Stimulated activated CD4-positive, alpha-beta T cell treated with anti-CD3 and anti-CD28 coated beads, TNF-alpha, amount 100 ng/mL, for 4 hours (primary cell): ENCODE measurements around the gene NRP2.

Source experiments
- DNase-seq, 3 experiments: peaks; one replicate each; pipeline ENCODE4 v3.0.0-alpha.2; 2020; ENCODE audit warnings: low read depth in 3 of 3

NRP2 gene

DNA sequence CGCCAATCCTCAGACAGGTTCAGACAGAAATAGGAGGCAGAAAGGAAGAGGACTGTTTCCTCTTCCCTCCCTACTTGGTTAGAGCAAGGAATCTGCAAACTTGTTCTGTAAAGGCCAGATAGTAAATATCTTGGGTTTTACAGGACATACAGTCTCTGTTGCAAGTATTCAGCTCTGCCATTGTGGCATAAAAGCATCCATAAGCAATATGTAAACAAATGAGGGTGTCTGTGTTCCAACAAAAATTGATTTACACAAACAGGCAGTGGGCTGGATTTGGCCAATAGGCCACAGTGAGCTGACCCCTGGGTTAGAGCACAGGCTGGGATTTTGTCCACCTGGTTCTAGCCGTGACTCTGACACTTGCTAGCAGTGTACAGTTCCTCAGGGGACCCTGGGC, 89.4 kb downstream of the NRP2 start:
- DNase-seq: no peak

DNA sequence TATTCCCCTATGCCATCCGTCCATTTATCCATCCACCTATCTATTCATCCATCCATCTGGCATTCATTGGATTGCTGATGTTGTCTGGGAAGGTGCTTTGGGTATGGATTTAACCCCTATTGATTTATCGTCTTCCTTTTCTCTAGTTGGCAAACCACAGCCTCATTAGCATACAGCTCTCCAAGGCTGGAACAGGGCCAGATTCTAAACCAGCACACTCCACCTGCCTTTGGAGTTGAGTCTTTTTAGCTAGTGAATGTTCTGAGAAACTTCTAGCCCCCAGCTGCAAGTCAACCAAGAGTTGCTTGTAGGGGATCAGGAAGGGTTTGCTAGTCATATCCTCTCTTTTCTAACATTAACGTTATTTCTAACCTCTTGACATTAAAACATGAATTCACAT, 90.7 kb downstream of the NRP2 start:
- DNase-seq: no peak

DNA sequence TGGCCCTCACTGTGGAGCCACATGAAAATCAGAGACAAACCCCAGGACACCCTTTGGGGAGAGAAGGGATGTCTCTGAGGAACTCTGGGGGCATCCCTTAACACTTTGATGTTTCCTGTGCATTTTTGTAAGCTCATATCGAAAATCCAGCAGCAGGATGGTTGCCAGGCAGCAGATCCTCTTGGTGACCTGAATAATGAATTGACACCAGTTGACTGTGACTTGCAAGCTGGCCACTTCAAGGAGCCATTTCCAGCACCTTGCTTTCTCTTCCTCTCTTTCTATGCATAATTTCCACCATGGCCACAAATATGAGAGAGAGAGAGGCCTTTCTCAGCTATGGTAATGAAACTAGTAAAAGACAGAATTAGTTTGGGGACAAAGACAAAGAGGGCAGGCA, 91.7 kb downstream of the NRP2 start:
- DNase-seq: no peak

DNA sequence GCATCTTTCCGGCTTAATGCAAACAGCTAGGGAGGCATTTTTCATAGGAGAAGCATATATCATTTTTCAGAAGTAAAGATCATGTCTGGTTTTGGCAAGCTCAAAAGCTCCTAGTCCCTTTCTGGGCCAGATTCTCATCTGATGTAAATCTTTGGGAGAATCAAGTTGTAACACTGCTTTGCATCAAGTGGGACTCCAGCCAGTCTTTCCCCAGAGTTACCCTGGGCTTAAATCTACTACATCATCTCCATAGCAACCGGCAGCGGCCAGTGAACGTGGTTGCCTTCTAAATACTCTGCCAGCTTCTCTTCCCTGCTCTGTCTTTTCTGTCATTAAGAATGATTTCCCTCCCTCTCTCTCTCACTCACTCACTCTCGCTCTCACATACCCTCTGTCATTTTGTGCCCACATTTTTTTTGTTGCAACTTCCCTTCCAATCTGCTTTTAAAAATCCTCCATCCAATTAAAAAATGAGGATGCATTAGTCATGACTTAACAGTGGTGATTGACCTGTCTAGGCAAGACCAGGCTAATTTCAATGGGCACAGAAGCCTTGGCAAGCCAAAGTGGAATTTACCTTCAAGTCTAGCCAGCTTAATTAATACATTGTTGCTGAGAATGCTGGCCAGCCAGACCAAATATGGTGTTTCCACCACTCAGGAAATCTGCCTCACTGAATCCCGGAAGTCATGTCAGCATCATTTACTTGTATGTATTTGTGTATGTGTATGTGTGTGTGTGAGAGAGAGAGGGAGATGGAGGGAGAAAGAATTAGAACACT, 93.0 kb downstream of the NRP2 start:
- DNase-seq: no peak

DNA sequence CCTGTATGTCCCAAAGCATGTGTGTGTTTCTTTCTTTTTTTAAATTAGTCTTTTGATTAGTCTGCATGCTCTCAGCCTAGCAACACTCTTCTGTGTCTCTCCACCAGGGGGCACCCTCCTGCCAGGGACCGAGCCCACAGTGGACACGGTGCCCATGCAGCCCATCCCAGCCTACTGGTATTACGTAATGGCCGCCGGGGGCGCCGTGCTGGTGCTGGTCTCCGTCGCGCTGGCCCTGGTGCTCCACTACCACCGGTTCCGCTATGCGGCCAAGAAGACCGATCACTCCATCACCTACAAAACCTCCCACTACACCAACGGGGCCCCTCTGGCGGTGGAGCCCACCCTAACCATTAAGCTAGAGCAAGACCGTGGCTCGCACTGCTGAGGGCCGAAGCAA, 93.8 kb downstream of the NRP2 start:
- peak in 1 of 3 experiments; percentile 4 for DNase-seq

DNA sequence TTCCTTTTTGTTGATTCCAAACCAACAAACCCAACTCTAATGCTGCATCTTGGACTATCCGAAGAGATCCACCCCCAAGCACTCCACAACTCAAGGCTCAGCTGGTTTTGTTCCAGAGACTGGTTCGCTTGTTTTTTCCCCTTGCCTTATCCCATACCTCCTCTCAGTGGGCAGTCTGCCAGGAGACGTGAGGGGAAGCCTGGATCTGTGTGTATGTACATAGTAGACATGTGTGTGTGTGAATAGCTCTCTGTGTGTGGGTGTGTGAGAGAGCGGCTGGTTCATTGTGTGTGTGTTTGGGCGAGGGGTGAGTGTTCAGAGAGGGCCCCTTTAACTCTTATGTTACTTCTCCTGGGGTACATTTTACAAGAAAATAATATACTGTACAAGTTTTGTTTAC, 94.4 kb downstream of the NRP2 start:
- DNase-seq: no peak

DNA sequence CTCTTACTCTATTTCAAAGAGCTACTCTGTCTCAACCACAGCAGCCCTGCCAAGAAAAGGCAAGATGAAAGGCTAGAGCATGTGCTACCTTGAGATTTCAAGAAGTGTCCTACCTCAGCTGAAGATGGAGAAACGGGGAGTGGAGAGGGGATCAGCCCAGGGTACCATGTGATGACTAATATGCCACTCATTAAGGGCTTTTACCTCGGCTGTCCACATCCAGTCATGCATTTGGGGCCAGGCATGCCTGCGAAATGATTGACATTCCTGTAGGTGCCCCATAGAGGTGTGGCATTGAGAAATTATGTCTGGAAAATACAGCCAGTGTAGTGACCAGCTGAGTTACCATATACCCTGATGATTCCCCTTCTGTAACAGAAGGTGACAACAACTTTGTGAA, 96.1 kb downstream of the NRP2 start:
- DNase-seq: no peak

DNA sequence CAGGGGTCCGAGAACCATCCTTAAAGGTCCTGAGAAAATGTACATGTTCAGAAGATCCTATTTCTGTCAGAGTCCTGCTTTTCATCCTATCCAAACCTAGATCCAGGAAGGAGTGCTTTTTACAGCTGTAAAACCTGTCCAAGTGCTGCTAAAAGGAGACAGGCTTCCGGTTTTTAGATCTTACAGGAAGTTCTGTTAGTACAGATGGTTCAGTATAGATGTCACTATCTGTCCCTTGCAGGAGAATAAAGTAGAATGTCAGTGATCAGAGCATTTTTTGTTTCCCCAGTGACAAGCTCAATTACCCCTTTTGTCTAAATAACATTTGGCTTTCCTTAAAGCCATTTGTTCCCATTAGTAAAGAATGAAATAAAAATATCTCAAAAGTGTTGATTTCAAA, 98.3 kb downstream of the NRP2 start:
- DNase-seq: no peak

DNA sequence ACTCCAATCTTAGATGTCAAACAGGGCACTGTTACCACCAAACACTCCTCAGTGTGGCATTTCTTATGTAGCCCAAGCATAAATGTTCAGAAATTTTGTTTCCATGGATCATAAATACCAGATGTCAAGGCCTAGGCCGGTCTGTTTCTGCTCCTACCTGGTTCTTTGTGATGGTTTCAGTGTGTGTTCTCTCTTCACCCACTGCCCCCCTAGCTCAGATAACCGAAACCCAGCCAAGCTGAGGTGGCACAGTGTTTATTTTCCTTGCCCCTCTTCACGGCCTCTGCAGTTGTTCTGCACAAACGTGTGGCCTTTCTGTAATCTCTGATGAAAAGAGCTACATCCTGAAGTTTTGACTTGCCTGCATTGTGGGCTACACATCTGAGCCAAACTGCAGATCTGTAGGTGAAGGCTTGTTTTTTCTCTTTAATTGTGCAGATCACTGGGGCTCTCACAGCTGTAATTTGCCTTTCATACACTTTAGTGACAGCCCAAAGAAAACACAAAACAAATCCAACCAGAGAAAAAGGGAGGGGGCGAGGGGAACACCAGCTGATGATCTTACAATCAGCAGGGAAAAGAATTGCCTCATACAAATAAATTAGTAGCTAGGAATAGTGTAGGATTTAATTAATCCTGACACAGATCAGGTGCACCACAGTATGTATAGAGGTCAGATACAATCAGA, 99.1 kb downstream of the NRP2 start:
- DNase-seq: no peak

DNA sequence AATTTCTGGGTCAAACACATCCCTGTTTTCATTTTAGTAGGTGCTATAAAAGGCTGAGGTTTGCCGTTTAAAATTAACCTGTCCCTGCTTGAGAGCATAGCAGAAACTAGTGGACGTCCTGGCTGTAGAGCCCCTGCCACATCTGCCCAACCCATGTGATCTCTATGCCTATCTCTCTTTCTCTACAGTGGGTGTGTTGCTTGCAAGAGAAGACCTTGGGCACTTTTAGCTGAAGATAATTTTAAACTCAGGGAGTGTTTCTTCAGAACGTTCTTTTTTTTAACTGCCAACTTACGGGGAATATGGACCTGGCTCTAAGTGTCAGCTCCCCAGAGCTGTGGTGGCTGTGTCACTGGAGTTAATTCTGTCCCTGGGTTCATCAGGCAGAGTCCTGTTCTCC, 100.6 kb downstream of the NRP2 start:
- no peak for DNase-seq

DNA sequence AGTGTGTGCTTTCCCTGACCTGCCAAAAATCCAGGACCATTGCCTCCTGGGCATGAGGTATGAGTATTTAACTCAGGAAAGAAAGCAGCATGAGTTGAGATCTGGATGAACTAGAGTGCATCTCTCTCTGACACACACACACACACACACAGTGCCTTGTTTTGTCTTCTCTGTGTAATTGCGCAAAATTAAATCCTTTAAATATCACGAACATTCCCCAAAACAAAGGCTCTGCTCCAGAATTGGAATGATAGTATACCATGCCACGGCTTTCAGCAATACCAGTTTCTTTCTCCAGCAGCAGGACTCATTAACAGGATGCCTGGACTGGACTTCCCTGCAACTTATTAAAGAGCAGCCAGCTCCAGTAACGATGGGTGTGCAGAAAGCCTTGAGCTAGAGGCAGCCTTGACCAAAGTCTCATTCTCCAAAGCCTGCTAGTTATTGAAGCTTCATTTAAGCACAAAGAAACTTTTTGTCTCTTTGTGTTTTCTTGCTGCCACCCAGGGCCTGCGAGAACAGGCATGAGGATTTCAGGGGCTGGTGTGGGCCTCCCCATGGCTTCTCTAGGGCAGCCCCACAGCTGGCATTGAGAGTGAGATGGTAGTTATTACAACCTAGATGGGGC, 101.7 kb downstream of the NRP2 start:
- DNase-seq: no peak

DNA sequence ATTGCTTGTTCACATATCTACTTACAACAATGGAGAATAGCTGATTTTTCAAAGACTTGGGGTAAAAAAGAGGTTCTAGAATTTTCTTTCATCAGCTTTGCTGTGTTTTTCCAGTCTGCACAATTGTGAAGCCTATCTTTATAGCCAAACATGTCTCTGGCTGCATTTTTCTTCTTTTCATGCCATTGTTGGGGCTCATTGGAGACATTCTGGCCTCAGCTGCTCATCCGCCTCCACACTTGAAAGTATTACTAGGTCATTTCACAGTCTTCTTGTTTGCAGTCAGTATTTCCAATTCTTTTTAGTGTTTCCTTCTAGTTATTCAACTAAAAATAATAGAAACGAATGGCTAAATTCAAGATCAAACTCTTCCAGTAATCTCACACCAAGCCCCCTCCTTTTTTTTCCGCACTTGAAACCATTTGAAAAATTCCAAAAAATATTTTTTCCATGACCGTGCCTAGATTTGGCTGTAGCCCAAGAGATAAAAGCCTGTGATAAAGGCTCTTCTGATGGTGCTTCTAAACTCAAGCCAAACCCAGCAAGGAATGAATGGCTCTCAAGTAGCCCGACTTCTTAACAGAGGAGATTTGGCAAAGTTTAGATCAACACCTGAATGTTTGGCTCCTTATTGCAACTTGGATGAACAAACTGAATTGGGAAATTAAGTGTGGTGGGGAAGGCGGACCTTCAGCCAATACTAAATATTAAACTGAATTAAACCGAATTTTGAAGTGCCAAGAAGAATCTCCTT, 103.4 kb downstream of the NRP2 start:
- no peak for DNase-seq

DNA sequence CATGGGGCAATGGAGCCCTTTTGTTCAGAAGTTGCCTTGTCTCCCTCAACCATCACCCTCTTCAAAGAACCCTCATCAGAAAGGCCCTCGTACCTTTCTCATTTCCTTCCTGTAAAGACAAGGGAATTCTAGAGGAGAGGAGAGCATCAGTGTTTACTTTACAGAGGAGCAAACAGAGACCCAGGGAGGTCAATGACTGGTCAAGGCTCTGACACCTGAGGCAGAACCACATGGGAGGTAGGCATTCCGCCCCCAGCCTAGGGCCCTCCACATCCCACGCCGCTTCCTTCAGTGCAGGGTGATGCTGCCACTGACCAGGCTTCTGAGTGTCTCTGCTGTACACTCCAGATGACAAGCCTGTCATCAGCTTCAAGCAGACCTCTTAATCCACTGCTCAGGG, 104.7 kb downstream of the NRP2 start:
- DNase-seq: no peak

DNA sequence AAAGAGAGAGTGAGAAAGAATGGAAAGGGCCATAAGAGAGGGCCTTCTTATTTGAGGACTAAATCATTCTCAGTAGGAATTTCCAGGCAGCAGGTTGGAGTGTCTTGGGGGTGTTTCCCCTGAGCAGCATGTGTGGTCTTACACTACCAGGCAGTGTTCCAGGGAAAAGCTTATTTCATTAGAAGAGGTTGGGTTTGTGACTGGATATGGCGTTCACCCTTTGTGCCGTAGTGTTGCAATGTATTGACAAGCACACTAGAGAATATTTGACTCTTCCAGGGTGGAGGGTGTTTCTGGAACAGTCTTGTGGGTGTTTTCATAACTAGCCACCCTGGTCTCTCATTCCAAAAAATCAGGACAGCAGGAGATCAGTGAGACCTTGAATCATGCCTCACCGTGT, 105.5 kb downstream of the NRP2 start:
- no peak for DNase-seq

DNA sequence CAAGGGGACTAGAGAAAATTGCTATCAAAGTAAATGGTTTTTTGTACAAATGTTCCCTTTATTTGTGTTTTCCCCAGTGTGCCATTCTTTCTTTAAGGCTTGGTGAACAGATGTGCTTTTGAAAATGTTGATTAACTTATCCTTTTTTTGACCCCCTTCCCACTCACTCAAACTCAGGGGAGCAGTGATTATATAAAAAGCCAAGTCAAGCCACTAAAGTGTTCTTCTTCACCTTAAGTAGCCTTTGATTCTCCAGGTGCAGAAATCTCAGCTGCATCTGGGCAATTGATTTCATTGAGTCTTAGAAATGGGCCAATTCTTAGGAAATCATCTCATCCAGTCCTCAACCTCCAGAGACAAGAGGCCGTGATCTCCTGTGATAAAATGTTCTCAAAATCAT, 107.6 kb downstream of the NRP2 start:
- DNase-seq: no peak

DNA sequence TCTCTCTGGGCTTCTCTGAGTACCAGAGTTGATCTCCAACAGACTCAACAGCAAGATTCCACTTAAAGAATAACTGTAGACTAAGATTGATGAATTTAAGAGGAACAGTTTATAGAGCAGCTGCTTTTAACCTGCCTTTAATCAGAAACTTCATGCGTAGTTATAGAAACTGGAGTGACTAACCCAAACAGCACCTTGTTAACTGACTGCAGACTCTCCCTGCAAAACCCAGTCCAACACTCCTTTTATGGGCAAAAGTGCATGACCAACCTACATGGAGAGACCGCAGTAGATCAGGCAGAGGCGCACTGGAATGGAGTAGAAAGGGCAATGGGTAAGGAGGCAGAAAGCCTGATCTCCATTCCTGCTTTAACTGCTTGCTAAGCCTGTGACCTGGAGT, 110.6 kb downstream of the NRP2 start:
- DNase-seq: no peak

DNA sequence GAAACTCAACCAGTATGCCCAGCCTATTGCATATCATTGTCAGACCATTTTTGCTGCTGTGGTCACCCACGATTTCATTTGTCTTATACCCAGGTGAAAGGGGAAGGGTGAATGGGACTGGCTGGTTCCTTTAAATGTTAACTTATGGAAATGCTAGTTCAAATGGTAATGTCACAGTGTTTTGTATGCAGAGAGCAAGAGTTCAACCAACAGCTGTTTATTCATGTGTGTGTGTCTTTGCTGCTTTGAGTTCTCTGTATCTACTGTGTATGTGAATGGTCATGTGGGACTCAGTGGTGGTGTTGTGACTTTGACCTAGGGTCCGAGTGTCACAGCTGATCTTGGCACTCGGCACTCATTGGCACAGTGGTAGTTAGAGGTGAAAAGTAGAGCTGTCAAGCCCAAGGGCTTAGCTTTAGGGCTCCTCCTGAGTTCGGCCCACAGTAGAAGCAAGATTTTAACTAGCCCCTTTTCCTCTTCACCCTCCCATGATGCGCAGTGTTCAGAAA, 114.6 kb downstream of the NRP2 start:
- no peak for DNase-seq

DNA sequence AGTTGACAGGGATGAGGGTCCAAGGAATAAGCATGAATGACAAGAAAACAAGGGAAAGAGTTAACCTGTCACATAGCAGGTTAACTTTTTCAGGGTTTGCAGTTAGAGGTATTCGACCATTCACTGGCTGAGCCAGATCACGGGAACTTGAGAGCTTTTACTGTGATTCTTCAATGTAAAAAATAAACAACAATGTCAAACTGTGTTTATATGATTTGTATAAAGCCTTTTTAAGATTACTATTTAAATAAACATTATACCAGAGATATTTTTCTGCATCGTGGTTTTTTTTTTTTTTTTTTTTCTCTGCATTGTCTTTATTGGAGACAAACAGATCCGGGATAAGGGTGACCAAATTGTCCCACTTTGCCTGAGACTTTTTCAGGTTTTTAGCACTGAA, 115.6 kb downstream of the NRP2 start:
- no peak for DNase-seq

DNA sequence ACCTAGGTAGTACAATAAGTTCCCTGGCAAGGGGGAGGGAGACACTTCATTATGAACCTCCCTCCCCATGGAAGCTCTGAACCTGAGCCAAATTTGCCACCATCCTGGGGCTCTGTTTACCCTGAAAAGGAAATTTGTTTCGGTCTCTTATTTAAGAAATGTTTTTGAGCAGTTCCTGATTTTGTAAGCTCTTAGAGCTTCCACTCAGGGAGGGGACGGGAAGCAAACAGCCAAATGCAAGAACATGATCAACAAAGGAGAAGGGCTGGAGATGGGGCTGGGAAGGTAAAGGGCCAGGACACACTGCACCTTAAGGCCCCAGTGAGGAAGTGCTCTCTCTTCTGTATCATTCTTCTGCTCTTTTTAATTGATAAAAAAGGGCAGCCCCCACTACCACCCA, 117.9 kb downstream of the NRP2 start:
- DNase-seq: no peak

DNA sequence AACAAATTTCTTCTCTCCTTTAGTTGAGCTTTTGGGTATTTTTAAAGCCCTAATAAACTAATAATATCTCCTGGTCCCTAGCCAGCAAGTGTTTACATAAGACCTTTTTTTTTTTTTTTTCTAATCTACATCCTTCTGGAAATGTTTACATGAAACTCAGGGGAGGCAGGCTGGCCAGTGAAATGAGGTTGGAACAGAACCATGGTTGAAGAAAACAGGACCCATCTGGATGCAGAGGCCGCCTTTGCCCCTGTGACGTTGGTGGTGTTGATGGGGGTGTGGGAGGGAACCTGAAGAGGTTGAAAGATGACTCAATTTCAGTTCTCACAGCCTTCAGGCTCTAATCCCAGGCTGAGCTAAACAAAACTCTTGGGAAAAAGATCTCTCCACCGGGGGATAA, 118.5 kb downstream of the NRP2 start:
- no peak for DNase-seq

DNA sequence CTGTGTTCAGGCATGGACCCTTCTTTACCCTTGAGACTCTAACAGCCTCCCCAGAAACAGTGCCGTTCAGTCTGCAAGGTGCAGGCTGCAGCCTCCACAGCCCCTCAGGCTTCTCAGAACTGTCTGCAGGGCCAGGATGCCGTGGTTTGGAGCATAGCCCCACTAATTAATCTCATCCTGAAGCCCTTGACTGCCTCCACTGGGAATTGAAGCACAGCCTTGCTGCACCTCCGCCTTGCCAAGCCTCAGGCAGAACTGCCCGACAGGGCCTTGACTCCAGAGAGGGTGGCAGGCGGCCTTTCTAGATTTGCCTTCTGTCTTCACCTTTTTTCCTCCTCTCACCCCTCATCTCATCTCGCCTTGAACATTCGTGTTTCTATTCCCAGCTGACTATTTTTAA, 119.8 kb downstream of the NRP2 start:
- DNase-seq: no peak

DNA sequence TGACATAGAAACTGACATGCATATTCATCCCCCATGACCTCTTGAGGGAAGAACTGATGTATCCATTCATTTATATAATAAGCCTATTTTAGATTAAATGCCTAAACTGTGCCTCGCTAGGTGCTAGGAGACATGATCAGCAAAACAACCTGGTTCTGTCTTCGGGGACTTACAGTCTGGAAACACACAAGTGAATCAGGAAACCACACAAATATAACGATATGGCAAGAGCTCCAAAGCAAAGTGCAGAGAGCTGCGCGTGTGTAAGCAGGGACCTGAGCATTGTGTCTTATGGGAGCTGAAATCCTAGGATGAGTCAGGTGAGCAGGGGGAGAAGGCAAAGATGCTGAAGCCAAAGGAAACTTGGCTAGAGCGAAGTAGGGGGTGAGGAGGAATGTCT, 120.6 kb downstream of the NRP2 start:
- DNase-seq: no peak
